ENCODE data around the gene IL20.

IL20 gene

GRCh38 chr1:206885341-206886060, 20.1 kb downstream of the IL20 start:
- no peak for DNase-seq (ENCODE audit: low read depth)
- TF ChIP-seq CTCF (conservative IDR thresholded peaks at IDR 0.05; ENCODE audit: low read depth, low read length) = no peak
- H3K4me3 ChIP-seq (ENCODE audit: low read length) = no peak overlapping the region

GRCh38 chr1:206886831-206887230, 21.4 kb downstream of the IL20 start:
- no peak for DNase-seq (ENCODE audit: low read depth)
- no peak overlapping the region for H3K4me3 ChIP-seq (ENCODE audit: low read length)
- TF ChIP-seq CTCF (conservative IDR thresholded peaks at IDR 0.05; ENCODE audit: low read depth, low read length) = no peak

GRCh38 chr1:206887701-206888100, 22.3 kb downstream of the IL20 start:
- TF ChIP-seq CTCF (conservative IDR thresholded peaks at IDR 0.05; ENCODE audit: low read depth, low read length) = no peak
- no peak overlapping the region for H3K4me3 ChIP-seq (ENCODE audit: low read length)

GRCh38 chr1:206890125-206891060, 25.0 kb downstream of the IL20 start:
- DNase-seq (ENCODE audit: low read depth) = no peak
- no peak for TF ChIP-seq CTCF (conservative IDR thresholded peaks at IDR 0.05; ENCODE audit: low read depth, low read length)
- no peak overlapping the region for H3K4me3 ChIP-seq (ENCODE audit: low read length)

More at GRCh38 chr1:206887701-206888100, 22.3 kb downstream of the IL20 start:
- DNase-seq (ENCODE audit: low read depth) = no peak

GRCh38 chr1:206891412-206891811, 26.0 kb downstream of the IL20 start:
- no peak for TF ChIP-seq CTCF (conservative IDR thresholded peaks at IDR 0.05; ENCODE audit: low read depth, low read length)
- no peak overlapping the region for H3K4me3 ChIP-seq (ENCODE audit: low read length)
- DNase-seq (ENCODE audit: low read depth) = no peak

GRCh38 chr1:206892351-206892984, 27.0 kb downstream of the IL20 start:
- H3K4me3 ChIP-seq (ENCODE audit: low read length) = no peak overlapping the region
- no peak for TF ChIP-seq CTCF (conservative IDR thresholded peaks at IDR 0.05; ENCODE audit: low read depth, low read length)
- DNase-seq (ENCODE audit: low read depth) = no peak

All from retinal pigment epithelial cell (primary cell).